GM19351 (cell line): Measurements from ENCODE around the gene LIPJ.

Experiments used
- ATAC-seq: cut with Tn5 transposase; IDR thresholded peaks from one replicate; pipeline ENCODE4 v1.9.1; 2021; ENCODE audit warnings: mild to moderate bottlenecking, moderate library complexity; ENCODE audit not compliant: unreplicated experiment

LIPJ gene

GRCh38 chr10:88586462-88586861 is at the start of gene LIPJ:
TSS of gene LIPJ (plus strand) at chr10:88586762. CDS start at chr10:88590688, 3,926 bp downstream.
- no peak for ATAC-seq

GRCh38 chr10:88537322-88537721 is 49.2 kb upstream of the LIPJ start:
- no peak for ATAC-seq

DNA sequence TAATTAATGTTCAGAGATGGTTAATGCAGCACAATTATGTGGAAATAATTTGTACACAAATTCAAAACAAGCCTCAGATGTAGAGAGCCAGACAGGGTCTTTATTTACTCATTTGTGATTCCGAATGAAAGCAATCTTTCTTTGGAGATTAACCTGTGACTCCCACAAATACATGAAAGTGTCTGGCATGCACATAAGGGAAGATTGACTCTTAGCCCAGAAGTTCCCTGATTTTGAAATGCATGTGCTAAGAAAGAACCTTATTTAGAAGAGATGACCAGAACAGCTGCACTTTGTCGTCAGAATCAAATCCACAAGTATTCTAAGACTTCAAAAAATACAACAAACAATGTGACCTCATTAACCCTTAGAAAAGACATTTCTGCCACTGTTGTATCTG is 48.5 kb upstream of the LIPJ start:
- no peak for ATAC-seq

GRCh38 chr10:88540351-88540750 is 46.2 kb upstream of the LIPJ start:
- no peak for ATAC-seq

DNA sequence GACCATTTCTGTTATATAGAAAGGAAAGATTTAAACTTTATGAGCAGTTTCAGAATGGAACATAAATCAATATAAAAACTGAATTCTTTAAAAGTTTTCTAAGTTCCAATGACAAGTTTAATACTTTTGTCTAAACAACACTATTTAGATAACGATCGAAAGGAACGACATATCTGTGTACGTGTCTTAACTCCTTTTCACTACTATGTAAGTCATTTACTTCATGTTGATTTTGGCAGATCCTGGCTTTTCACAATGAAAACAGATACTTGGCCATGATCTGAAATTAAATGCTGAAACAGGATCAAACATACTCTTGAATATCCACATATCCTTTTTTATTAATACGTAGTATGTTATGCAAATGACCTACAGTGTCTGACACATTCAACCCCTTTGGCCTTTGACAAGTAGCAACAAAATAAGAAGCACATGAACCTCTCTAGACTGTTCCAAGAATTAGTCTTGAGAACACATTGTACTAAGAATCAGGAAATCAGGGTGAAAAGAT is 45.4 kb upstream of the LIPJ start:
- ATAC-seq: no peak

DNA sequence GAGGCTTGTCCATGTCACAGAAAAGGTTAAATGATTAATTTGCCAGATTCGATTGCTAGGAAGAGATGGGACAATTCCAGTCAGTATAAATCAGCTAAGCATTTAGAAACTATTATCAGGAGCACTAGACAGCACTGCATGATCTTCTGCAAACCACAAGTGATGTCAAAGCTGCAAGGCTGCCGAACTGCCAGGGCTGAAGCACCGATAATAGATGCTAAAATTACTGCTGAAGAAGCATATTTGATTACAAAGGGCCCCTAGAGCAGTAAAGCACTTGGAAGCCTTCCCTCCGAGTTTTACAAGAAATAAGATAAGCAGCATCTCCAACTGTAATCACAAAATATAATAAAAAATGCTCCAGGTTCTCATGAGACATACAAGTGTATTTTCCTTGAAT is 44.0 kb upstream of the LIPJ start:
- no peak for ATAC-seq

DNA sequence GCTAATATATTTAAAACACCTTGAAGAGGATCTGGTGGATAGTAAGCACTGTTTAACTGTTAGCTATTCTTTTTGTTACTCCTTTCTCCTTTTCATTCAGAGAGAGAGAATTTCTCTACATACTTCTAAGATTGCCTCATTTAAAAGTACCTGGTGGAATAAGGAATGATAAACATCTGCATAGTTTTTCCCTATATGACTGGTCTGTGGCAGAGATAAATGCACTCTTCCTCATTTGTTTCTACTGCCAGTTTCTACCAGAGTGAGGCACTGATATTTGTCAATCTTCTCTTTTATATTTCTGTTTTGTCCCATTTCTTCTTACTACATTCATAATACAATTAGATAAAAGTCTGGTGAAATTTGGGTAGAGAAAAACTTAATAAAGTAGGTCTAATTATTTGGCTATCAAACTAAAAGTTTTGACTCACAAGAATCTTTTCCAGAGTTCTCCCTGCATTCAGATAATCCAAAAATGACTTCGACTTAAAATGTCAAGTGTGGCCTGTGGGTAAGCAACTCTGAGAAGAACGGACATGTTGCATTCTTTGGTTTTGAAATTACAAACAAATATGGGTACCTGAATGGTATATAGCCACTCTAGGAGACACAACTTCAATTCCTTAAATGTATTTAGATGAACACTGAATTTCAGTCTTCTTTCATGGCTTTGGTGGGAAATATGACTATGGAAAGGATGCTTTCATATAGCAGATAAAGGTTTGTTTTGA is 42.3 kb upstream of the LIPJ start:
- ATAC-seq: no peak

GRCh38 chr10:88545359-88545758 is 41.2 kb upstream of the LIPJ start:
- ATAC-seq: no peak

DNA sequence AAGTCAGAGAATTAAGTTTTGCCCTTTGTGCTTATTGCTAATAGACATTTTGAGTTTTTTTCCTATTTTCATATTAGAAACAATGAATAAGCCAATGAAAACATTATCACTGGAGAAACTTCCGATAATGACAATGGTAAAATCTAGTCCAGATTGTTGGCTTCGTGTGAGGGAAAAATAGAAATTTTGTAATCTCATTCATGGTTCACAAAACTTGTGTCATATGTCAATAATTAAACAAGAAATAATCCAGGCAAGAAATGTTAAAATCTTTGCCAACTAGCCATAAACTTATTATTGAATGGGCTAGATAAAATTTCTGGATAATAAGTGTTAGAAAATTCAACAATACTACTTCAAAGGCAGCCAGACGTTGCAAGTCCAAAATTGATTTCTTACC is 40.1 kb upstream of the LIPJ start:
- no peak for ATAC-seq

- no peak for ATAC-seq
These were observed 35.3 kb upstream of the LIPJ start for GRCh38 chr10:88551246-88551645.

- ATAC-seq: peak; percentile 85
These were observed 33.3 kb upstream of the LIPJ start for GRCh38 chr10:88553116-88553752.

DNA sequence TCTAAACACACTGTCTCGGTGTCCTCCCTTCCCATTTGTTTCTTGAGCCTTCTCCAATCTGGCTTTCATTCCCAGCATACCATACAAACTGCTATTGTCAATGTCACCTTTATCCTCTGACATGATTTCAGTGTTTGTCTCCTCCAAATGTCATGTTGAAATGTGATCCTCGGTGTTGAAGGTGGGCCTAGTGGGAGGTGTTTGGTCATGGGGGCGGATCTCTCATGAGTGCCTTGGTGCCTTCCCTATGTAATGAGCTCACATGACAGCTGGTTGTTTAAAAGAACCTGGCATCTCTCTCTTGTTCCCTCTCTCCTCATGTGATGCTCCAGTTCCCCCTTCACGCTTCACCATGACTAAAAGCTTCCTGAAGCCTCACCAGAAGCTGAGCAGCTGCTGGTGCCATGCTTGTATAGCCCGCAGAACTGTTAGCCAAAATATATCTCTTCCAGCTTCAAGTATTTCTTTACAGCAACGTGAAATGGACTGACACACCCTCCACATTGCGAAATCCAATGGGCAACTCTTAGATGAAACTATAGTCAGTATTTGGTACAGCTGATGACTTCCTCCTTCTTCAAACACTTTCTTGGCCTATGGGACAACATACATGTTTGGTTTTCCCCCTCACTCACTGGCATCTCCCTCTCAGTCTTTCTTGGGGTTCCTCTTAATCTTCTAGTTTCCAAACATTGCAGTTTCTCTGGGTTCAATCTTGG is 31.2 kb upstream of the LIPJ start:
- no peak for ATAC-seq

DNA sequence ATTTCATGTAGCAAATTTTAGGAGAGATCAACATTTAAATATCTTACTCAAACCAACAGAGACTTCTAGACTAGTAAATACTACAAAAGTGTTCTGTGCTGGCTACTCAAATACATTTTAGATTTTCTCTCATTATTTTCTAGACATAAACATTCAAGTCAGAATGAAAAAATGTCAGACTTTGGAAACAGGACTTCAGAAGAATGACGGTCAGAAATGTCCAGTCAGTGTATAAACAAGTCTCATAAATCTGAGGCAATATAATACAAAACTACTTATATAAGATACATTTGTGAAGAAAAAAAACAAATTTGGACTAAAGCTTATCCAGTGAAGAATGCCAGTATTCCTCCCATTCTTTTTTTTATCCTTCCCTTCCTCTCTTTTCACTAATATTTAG is 29.3 kb upstream of the LIPJ start:
- ATAC-seq: no peak

DNA sequence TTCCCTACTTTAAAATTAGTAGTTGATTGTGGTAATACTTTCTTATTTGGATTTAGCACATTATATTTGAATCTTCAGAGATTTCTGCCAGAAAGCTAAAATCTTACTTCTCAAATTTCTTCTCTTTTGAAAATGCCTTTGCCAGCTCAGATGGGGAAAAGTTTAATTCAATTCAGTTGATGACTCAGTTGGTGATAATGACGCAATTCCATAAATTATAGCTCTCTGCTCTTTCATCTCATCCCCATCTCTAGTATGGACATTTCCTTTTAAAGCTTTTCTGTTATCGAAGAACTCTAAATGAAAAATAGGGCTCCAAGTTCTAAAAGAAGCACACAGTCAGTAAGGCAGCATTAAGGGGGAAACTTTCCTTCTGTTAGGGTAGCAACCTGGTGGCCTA is 28.9 kb upstream of the LIPJ start:
- ATAC-seq: no peak

DNA sequence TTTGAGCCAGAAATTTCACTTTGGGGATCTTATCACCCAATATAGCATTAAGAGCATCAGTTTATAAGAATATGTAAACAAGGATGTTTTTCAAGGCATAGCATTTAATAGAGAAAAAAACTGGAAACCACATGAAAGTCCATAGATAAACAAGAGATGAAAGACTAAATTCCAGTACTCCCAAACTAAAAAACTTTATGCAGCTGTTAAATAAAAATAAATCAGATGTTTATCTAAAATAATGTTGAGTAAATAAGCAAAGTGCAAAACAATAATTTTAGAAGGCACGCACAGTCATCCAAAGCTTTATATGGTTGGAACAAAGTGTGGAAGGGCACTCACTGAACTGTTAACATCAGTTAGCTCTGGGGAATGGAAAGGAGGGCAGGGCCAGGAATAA is 24.4 kb upstream of the LIPJ start:
- no peak for ATAC-seq

DNA sequence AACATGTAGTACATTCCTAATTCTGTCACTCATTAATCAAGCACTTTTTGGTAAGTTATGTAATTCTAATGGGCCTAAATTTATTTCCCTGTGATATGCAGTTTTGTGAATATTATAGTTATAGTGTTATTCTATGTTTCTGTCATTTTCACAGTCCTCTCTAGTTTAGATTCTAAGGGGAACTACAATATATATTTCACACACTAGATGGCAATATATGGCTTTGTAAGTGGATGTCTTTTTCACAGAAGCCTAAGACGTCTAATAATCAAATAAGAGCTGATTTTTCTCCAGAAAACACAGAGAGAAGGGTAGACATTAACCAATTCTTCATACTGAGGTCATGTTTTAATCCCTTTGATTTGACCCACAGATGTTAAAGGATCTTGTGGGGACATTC is 21.5 kb upstream of the LIPJ start:
- ATAC-seq: no peak

DNA sequence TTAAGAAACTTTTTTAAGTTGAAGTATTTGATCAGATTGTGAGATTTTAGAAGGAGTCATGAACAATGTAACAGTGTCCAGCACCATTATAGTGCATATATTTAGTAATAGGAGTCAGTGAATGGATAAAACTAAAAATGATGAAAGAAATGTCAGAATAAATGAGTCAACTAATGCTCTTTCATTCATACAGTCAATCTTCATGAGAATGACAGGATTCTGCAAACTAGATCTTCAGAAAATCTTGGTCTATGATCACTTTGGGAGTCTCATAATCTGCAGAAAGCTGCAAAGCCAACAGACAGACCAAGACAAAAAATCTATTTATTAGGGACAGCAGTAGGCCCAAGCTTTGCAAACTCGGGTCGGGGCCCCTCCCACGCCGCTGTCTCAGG is 4.2 kb upstream of the LIPJ start:
- no peak for ATAC-seq

- ATAC-seq: peak; percentile 80
These were observed 3.6 kb upstream of the LIPJ start, which contains the start of gene RNLS for GRCh38 chr10:88582806-88583583. TSS of gene RNLS (minus strand) at chr10:88583318.

GRCh38 chr10:88583584-88583957 is 3.0 kb upstream of the LIPJ start:
- ATAC-seq: no peak

- ATAC-seq: no peak
These were observed 5.8 kb downstream of the LIPJ start for GRCh38 chr10:88592381-88592780.

GRCh38 chr10:88592906-88593305 is 6.3 kb downstream of the LIPJ start:
- no peak for ATAC-seq
